Left ventricle myocardium inferior (tissue), 1 donor: ENCODE measurements around the gene SIK3. TPM values are rescaled to one million over a fixed set of nuclear protein-coding genes. Genes with fewer than 3 reads are reported as not detected.
A peak's percentile ranks its signal among the peaks of the same experiment; 100 is the strongest.

Source experiments
- DNase-seq: peaks from one replicate; pipeline ENCODE4 v3.0.0-alpha.2; 2020
- H3K27ac ChIP-seq: fragments of 200-600 bp; replicated peaks from 2 replicates; pipeline ENCODE4 v1.8.0; 2021
- H3K27me3 ChIP-seq: fragments of 200-600 bp; 2 replicates; pipeline ENCODE4 v1.8.0; 2021; ENCODE audit warnings: low read depth
- H3K36me3 ChIP-seq: fragments of 200-600 bp; 2 replicates; pipeline ENCODE4 v1.8.0; 2021
- H3K4me1 ChIP-seq: fragments of 200-600 bp; 2 replicates; pipeline ENCODE4 v1.8.0; 2021
- H3K4me3 ChIP-seq: fragments of 200-600 bp; 2 replicates; pipeline ENCODE4 v1.8.0; 2021; ENCODE audit warnings: mild to moderate bottlenecking, moderate library complexity
- H3K9me3 ChIP-seq: fragments of 200-600 bp; replicated peaks from 2 replicates; pipeline ENCODE4 v1.8.0; 2021
- intact Hi-C: fragments of 100-400 bp; cut with micrococcal nuclease; formaldehyde crosslinking; loops from one replicate; pipeline ENCODE4 v1.11.0; 2022
- total RNA-seq: library from RNA; stranded (reverse); fragmentation: NEBNext Ultra II Directional; extraction: Animal tissue kit (Norgen Biotek cat#: 25700); gene quantifications from one replicate; pipeline ENCODE4 v1.2.1, GENCODE V29; 2021
- TF ChIP-seq, protein P1 (sequence below): fragments of 200-600 bp; IDR thresholded peaks from 2 replicates; pipeline ENCODE4 v1.8.0; 2021; ENCODE audit warnings: antibody characterized with exemption, mild to moderate bottlenecking, borderline replicate concordance
- donor health status: DM: no; HTN: yes; CAD: no; lungs with severe emphysema.

SIK3 gene
- total RNA-seq, 1 donor from 2014 or later, result 36.3 TPM

DNA sequence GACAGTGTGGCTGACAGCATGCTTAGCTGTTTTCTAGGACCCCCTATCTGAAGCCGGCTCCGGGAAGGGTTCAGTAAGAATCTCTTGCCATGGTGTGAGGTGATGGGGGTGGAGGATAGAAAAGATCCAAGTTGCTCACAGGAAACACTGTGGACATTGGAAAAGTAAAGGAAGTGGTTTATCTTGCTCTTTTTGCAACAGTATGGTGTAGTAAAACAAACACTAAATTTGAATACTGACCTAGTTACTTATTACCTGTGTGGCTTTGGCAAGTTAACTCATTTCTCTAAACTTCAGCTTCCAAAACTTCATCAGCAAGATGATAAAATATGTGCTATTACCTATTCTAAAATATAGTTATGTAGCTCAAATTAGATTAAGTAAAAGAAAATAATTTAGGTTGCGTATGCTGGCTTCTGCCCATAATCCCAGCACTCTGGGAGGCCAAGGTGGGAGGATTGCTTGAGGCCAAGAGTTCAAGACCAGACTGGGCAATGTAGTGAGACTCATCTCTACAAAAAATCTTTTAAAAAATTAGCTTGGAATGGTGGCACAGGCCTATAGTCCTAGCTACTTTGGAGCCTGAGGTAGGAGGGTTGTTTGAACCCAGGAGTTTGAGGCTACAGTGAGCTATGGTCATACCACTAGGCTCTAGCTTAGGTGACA is 209.2 kb downstream of the SIK3 start:
- H3K36me3 ChIP-seq, result peaks cover 18% of the 10 kb centered on the region
- H3K9me3 ChIP-seq, result no peaks in the 10 kb centered on the region
- H3K4me1 ChIP-seq, result peaks cover 33% of the 10 kb centered on the region
- H3K27me3 ChIP-seq, result no peaks in the 10 kb centered on the region
- intact Hi-C loops, result no loop called here
- DNase-seq, result no peak
- H3K27ac ChIP-seq, result peak overlapping the region; percentile 52
- TF ChIP-seq, protein P1, sequence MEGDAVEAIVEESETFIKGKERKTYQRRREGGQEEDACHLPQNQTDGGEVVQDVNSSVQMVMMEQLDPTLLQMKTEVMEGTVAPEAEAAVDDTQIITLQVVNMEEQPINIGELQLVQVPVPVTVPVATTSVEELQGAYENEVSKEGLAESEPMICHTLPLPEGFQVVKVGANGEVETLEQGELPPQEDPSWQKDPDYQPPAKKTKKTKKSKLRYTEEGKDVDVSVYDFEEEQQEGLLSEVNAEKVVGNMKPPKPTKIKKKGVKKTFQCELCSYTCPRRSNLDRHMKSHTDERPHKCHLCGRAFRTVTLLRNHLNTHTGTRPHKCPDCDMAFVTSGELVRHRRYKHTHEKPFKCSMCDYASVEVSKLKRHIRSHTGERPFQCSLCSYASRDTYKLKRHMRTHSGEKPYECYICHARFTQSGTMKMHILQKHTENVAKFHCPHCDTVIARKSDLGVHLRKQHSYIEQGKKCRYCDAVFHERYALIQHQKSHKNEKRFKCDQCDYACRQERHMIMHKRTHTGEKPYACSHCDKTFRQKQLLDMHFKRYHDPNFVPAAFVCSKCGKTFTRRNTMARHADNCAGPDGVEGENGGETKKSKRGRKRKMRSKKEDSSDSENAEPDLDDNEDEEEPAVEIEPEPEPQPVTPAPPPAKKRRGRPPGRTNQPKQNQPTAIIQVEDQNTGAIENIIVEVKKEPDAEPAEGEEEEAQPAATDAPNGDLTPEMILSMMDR, result no peak
- no peak overlapping the region for H3K4me3 ChIP-seq

DNA sequence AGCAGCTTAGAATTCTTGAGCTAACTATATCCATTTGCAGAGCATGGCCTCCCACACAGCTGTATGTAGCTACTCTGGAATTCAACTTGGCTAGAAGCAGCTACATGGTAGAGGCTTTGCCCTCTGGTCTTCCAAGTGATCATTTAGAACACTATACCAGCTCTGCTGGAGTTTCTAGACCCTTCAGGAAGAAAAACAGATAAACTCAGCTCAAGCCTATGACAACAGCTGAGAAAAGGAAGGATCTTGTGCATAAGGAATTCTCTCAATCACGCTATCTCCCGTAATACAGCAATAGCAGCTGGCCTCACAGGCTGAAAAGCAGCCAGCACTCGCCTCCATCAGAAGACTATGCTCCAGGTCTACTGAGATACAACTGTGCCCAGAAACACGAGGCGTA is 210.2 kb downstream of the SIK3 start:
- peak overlapping the region; percentile 52 for H3K27ac ChIP-seq
- TF ChIP-seq, protein P1, result no peak
- no peaks in the 10 kb centered on the region for H3K9me3 ChIP-seq
- no peak overlapping the region for H3K4me3 ChIP-seq
- no peaks in the 10 kb centered on the region for H3K27me3 ChIP-seq
- DNase-seq, result peak; percentile 28
- H3K4me1 ChIP-seq, result peaks cover 32% of the 10 kb centered on the region
- peaks cover 9% of the 10 kb centered on the region for H3K36me3 ChIP-seq
- intact Hi-C loops, result no loop called here

DNA sequence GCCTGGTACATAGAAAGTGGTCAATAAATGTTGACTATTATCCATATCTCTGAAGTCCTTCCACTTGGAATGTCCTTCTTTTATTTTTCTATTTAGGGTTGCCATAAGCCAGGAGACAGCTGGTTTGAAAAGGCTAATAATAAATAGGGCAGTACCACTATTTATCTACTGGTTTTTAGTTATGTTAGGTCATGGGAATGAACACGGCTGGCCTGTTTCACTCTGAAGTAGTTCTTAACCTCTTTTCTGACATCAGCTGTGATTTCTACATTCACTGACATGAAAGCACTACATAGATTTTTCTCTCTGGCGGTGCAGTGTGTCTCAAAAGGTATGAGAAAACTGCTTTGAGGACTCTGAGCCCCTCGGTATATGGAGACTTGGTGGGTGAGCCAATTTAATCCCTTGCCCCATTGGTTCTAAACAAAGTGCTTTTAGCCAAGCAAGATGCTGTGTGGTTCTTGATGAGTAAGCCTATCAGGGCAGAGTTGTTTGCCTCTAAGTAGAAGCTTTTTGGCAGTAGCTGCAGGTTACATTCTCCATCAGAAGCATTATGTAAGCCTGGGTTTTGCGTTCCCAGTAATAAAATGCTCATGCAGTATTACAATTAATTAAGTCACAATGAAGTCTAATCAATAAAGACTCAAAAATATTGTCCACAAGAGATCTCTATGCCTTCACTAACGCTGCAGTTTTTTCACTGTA is 212.1 kb downstream of the SIK3 start:
- Histone ChIP-seq H3K4me3 (no peak overlapping the region), H3K36me3 (peaks cover 2% of the 10 kb centered on the region), H3K9me3 (no peaks in the 10 kb centered on the region), H3K4me1 (peaks cover 32% of the 10 kb centered on the region), H3K27ac (peak overlapping the region; percentile 57), H3K27me3 (no peaks in the 10 kb centered on the region)
- DNase-seq, result no peak
- TF ChIP-seq, protein P1, result no peak
- intact Hi-C loops, result no loop called here

DNA sequence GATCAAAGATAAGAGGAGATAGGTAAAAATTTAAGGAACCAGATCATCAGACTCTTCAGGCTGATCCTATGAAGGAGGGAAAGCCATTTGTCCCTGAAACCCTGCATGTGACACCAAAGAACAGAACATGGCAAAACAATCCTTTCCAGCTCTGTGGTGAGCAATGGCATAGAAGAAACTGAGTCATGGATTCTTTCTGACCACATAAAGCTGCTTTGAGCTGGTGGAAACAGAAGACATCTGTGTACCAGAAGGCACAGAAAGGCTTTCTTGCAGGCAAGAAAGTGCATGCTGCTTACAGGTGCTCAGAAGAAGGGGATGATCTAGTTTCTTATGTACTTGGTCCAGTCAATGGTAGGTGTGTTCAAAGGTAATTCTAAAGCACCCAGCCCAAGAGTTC is 215.8 kb downstream of the SIK3 start:
- TF ChIP-seq, protein P1, result no peak
- Histone ChIP-seq H3K27ac (no peak overlapping the region), H3K36me3 (peaks cover 4% of the 10 kb centered on the region), H3K4me3 (no peak overlapping the region), H3K27me3 (no peaks in the 10 kb centered on the region), H3K4me1 (peaks cover 28% of the 10 kb centered on the region), H3K9me3 (no peaks in the 10 kb centered on the region)
- DNase-seq, result no peak
- intact Hi-C loops, result no loop called here

DNA sequence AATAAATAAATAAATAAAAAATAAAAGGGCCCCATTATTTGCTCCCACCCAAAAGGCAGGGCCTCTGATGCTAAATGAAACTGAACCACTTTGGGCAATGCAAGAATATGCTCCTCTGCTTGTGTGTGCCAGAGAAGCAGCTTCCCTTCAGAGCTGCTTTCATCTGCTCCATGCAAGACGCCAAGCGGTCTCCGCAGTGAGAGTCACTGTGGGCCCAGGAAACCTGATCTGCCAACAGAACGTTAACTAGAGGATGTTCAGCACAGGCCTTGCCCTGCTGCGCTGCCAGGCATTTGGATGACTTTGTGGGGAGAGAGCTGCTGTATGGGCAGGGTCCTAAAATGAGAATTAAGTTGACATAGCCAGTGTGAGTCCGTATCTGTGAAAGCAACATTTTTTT is 217.1 kb downstream of the SIK3 start:
- intact Hi-C loops, result no loop called here
- Histone ChIP-seq H3K4me1 (peaks cover 27% of the 10 kb centered on the region), H3K27me3 (no peaks in the 10 kb centered on the region), H3K36me3 (peaks cover 4% of the 10 kb centered on the region), H3K9me3 (no peaks in the 10 kb centered on the region), H3K27ac (no peak overlapping the region), H3K4me3 (no peak overlapping the region)
- TF ChIP-seq, protein P1, result no peak
- no peak for DNase-seq
